GM21367 (cell line): ENCODE results near the gene ATP5IF1.

ENCODE experiments used
- ATAC-seq: cut with Tn5 transposase; IDR thresholded peaks from one replicate; pipeline ENCODE4 v1.9.1; 2021; ENCODE audit not compliant: unreplicated experiment

Gene ATP5IF1

GRCh38 chr1:28264897-28265296 lies 29.0 kb downstream of the ATP5IF1 start:
- ATAC-seq = no peak

- no peak for ATAC-seq
Observed at GRCh38 chr1:28265577-28265976, 29.7 kb downstream of the ATP5IF1 start.

GRCh38 chr1:28266920-28267322 lies 31.0 kb downstream of the ATP5IF1 start:
- no peak for ATAC-seq

GRCh38 chr1:28267633-28268032 lies 31.7 kb downstream of the ATP5IF1 start:
- ATAC-seq = no peak

- ATAC-seq = no peak
Observed at GRCh38 chr1:28269529-28269928, 33.6 kb downstream of the ATP5IF1 start.

- ATAC-seq = no peak
Observed at GRCh38 chr1:28272215-28272852, 36.4 kb downstream of the ATP5IF1 start.

GRCh38 chr1:28273216-28273860 lies 37.4 kb downstream of the ATP5IF1 start:
- no peak for ATAC-seq

- ATAC-seq = no peak
Observed at GRCh38 chr1:28278763-28279162, 42.8 kb downstream of the ATP5IF1 start.

GRCh38 chr1:28279721-28280120 lies 43.8 kb downstream of the ATP5IF1 start:
- no peak for ATAC-seq

GRCh38 chr1:28280501-28280900 lies 44.6 kb downstream of the ATP5IF1 start:
- ATAC-seq = no peak

GRCh38 chr1:28280977-28281381 lies 45.1 kb downstream of the ATP5IF1 start:
- ATAC-seq = no peak

GRCh38 chr1:28281608-28282425 lies 45.9 kb downstream of the ATP5IF1 start:
- ATAC-seq = no peak

GRCh38 chr1:28282426-28283407 lies 46.8 kb downstream of the ATP5IF1 start:
- ATAC-seq = no peak

- ATAC-seq = no peak
Observed at GRCh38 chr1:28286111-28286510, 50.2 kb downstream of the ATP5IF1 start.
